ENCODE results near the gene HES6.

HES6 gene

DNA sequence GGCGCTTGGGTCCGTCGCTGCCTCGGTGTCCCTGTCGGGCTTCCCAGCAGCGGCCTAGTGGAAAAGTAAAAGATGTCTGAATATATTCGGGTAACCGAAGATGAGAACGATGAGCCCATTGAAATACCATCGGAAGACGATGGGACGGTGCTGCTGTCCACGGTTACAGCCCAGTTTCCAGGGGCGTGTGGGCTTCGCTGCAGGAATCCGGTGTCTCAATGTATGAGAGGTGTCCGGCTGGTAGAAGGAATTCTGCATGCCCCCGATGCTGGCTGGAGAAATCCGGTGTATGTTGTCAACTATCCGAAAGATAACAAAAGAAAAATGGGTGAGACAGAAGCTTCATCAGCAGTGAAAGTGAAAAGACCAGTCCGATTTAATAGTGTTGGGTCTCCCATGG, 8.0 kb downstream of the HES6 start:
- TF ChIP-seq, protein P1, sequence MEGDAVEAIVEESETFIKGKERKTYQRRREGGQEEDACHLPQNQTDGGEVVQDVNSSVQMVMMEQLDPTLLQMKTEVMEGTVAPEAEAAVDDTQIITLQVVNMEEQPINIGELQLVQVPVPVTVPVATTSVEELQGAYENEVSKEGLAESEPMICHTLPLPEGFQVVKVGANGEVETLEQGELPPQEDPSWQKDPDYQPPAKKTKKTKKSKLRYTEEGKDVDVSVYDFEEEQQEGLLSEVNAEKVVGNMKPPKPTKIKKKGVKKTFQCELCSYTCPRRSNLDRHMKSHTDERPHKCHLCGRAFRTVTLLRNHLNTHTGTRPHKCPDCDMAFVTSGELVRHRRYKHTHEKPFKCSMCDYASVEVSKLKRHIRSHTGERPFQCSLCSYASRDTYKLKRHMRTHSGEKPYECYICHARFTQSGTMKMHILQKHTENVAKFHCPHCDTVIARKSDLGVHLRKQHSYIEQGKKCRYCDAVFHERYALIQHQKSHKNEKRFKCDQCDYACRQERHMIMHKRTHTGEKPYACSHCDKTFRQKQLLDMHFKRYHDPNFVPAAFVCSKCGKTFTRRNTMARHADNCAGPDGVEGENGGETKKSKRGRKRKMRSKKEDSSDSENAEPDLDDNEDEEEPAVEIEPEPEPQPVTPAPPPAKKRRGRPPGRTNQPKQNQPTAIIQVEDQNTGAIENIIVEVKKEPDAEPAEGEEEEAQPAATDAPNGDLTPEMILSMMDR (IDR thresholded peaks at IDR 0.05; ENCODE audit: borderline replicate concordance, insufficient read depth, low read depth, low read length), result no peak
- H3K4me3 ChIP-seq (ENCODE audit: low read depth, low read length), result no peak overlapping the region

DNA sequence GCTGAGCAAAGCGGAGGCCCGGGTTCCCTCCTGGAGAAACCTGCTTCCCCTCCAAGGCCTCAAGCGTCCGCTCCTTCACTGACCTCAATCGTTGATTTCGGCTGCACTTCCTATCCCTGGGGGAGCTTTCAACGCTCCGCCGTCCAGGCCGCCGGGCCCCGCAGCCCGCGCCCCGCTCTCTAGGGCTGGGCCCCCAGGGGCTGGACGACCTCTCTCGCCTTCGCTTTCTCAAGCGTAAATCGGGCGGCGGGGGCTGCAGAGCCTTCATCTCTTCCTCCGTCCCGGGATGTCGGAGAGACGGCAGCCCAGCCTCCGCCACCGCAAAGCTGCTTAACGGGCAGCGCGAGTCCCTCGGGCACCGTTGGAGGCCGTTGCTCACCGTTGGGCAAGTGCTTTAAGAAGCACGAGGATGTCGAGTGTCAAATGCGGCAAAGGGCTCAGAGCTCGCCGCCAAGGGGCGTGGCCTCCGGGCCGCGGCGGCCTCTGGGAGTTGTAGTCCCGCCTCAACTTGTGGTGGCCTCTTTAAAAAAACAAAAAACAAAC, 8.5 kb downstream of the HES6 start:
- peak overlapping the region; percentile 33 for H3K4me3 ChIP-seq (ENCODE audit: low read depth, low read length)
- TF ChIP-seq, protein P1 (IDR thresholded peaks at IDR 0.05; ENCODE audit: borderline replicate concordance, insufficient read depth, low read depth, low read length), result no peak

- TF ChIP-seq, protein P1 (IDR thresholded peaks at IDR 0.05; ENCODE audit: borderline replicate concordance, insufficient read depth, low read depth, low read length), result no peak
- no peak overlapping the region for H3K4me3 ChIP-seq (ENCODE audit: low read depth, low read length)
These were observed 9.1 kb downstream of the HES6 start for GRCh38 chr2:238230699-238231098.

GRCh38 chr2:238228700-238229099, 11.1 kb downstream of the HES6 start:
- H3K4me3 ChIP-seq (ENCODE audit: low read depth, low read length), result no peak overlapping the region
- TF ChIP-seq, protein P1 (IDR thresholded peaks at IDR 0.05; ENCODE audit: borderline replicate concordance, insufficient read depth, low read depth, low read length), result no peak

- H3K4me3 ChIP-seq (ENCODE audit: low read depth, low read length), result no peak overlapping the region
- TF ChIP-seq, protein P1 (IDR thresholded peaks at IDR 0.05; ENCODE audit: borderline replicate concordance, insufficient read depth, low read depth, low read length), result no peak
These were observed 12.2 kb downstream of the HES6 start for GRCh38 chr2:238227587-238228032.

DNA sequence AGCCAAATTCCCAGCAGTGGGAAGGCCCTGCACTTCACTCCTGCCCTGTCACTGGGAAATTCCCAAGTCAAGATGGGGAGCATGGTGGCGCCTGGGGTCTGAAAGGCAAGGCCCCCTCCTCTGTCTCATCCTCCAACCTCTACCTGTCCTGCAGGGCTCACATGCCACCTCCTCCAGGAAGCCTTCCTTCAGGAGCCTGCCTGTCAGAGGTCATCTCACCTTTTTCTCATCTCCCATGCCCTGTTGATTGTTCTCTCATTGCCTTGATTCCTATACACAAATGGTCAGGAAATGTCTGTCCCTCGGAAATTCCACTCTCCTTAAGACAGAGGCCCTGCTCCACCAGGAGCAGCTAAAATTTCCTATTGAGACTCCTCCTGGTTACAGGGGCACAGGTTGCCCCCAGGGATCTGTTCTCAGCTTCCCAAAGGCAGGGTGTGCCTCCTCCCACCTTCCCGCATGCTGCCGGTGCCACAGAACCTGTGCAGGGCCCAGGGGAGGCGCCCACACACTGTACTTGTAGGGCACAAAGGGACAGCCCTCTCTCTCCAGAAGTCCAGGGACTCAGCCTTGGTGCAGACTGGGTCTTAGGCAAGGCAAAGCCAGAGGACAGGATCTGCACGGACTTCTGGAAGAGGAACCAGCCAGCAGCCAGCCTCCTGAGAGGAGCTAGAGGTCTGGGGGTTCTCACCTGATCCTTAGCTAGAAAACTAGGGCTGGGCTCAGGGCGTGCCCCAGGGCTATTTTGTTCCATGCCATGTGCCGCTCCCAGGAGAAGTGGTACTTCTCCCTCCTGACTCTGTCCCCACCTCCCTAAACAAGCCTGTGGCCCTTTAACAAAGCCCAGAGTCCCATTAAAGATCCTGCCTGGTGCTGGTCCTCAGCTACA, 12.9 kb downstream of the HES6 start:
- no peak overlapping the region for H3K4me3 ChIP-seq (ENCODE audit: low read depth, low read length)
- TF ChIP-seq, protein P1 (IDR thresholded peaks at IDR 0.05; ENCODE audit: borderline replicate concordance, insufficient read depth, low read depth, low read length), result no peak

Data from GM12875 (cell line).